ENCODE data around the gene ZACN.
"Not testable (repeated sequence)": the region's sequence is repeated elsewhere in the genome, so short reads cannot be mapped to it uniquely, and the experiment has no call there.

DNA sequence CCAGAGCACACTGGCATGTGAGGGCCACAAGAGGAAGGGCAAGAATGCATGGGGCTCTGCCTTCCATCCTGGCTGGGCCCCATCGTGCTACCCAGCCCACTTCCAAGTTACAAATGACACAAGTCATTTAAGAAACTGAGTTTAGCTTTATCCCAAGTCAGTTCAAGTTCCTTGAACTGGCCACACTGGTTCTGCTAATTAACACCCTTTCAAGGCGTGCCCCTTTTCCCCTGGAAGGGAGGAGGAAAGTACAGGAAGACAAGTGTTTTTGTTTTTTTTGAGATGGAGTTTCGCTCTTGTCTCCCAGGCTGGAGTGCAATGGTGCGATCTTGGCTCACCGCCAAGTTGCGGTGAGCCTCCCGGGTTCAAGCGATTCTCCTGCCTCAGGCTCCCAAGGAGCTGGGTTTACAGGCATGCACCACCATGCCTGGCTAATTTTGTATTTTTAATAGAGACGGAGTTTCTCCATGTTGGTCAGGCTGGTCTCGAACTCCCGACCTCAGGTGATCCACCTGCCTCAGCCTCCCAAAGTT, 34.4 kb upstream of the ZACN start:
- TF ChIP-seq, protein P1, sequence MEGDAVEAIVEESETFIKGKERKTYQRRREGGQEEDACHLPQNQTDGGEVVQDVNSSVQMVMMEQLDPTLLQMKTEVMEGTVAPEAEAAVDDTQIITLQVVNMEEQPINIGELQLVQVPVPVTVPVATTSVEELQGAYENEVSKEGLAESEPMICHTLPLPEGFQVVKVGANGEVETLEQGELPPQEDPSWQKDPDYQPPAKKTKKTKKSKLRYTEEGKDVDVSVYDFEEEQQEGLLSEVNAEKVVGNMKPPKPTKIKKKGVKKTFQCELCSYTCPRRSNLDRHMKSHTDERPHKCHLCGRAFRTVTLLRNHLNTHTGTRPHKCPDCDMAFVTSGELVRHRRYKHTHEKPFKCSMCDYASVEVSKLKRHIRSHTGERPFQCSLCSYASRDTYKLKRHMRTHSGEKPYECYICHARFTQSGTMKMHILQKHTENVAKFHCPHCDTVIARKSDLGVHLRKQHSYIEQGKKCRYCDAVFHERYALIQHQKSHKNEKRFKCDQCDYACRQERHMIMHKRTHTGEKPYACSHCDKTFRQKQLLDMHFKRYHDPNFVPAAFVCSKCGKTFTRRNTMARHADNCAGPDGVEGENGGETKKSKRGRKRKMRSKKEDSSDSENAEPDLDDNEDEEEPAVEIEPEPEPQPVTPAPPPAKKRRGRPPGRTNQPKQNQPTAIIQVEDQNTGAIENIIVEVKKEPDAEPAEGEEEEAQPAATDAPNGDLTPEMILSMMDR (IDR thresholded peaks at IDR 0.05), result not testable (repeated sequence)
- TF ChIP-seq POLR2A (IDR thresholded peaks at IDR 0.05), result not testable (repeated sequence)
